WTC11 (cell line): ENCODE results near the gene DCUN1D5. TPM values are rescaled to one million over a fixed set of nuclear protein-coding genes. Genes with fewer than 3 reads are reported as not detected.
A peak's percentile ranks its signal among the peaks of the same experiment; 100 is the strongest.

ENCODE experiments used
- ATAC-seq: fragments of 200-7000 bp; cut with Tn5 transposase; 2 replicates; pipeline ENCODE4 v1.10.0; 2021; ENCODE audit warnings: mild to moderate bottlenecking, moderate library complexity
- CTCF ChIA-PET: fragments of 300-600 bp; sonication (Branson Sonifier 250); formaldehyde crosslinking; loops from one replicate; lab custom pipeline; 2021; ENCODE audit warnings: antibody characterized with exemption; lab: Charles Lee
- POLR2A ChIA-PET: fragments of 350-600 bp; sonication (Branson Sonifier 250); formaldehyde crosslinking; loops from one replicate; lab custom pipeline; 2021; ENCODE audit warnings: antibody characterized with exemption; lab: Charles Lee
- DNase-seq: peaks from one replicate; pipeline ENCODE4 v3.0.0; 2021; ENCODE audit warnings: low spot score
- H3K27ac Mint-ChIP-seq: 2 replicates; pipeline ENCODE4 v1.8.0; 2021; ENCODE audit warnings: mixed read lengths
- H3K27me3 Mint-ChIP-seq: 2 replicates; pipeline ENCODE4 v1.8.0; 2021; ENCODE audit warnings: low read depth, mild to moderate bottlenecking, moderate library complexity, mixed read lengths
- H3K36me3 Mint-ChIP-seq: 2 replicates; pipeline ENCODE4 v1.8.0; 2021; ENCODE audit warnings: mixed read lengths
- H3K4me1 Mint-ChIP-seq: 2 replicates; pipeline ENCODE4 v1.8.0; 2022; ENCODE audit warnings: mixed read lengths
- H3K4me3 Mint-ChIP-seq: 2 replicates; pipeline ENCODE4 v1.8.0; 2021; ENCODE audit warnings: mild to moderate bottlenecking, moderate library complexity, mixed read lengths
- H3K9me3 Mint-ChIP-seq: 2 replicates; pipeline ENCODE4 v1.8.0; 2021; ENCODE audit warnings: mixed read lengths
- ATF1 ChIP-seq: sonication (generic); formaldehyde crosslinking; IDR thresholded peaks from 2 replicates; pipeline ENCODE4 v1.8.1; 2023; ENCODE audit warnings: mild to moderate bottlenecking, moderate library complexity, missing genetic modification reagents
- CBFB ChIP-seq: sonication (generic); formaldehyde crosslinking; IDR thresholded peaks from 2 replicates; pipeline ENCODE4 v1.8.1; 2022; ENCODE audit warnings: mild to moderate bottlenecking, low read depth, missing genetic modification reagents
- ELF4 ChIP-seq: sonication (generic); formaldehyde crosslinking; IDR thresholded peaks from 2 replicates; pipeline ENCODE4 v1.8.1; 2022; ENCODE audit warnings: low read depth, mild to moderate bottlenecking, moderate library complexity, missing genetic modification reagents
- ETV6 ChIP-seq: sonication (generic); formaldehyde crosslinking; IDR thresholded peaks from 2 replicates; pipeline ENCODE4 v1.8.1; 2022; ENCODE audit warnings: mild to moderate bottlenecking, missing genetic modification reagents
- JAZF1 ChIP-seq: fragments of 250-450 bp; sonication (Bioruptor Pico); IDR thresholded peaks from 2 replicates; pipeline ENCODE4 v1.9.0; 2021; ENCODE audit warnings: moderate library complexity, mild to moderate bottlenecking, inconsistent platforms
- MXD4 ChIP-seq: fragments of 250-450 bp; sonication (Bioruptor Pico); IDR thresholded peaks from 2 replicates; pipeline ENCODE4 v1.8.0; 2021; ENCODE audit warnings: mild to moderate bottlenecking, moderate library complexity, borderline replicate concordance
- NFATC4 ChIP-seq: fragments of 250-450 bp; sonication (Bioruptor Pico); IDR thresholded peaks from 2 replicates; pipeline ENCODE4 v1.9.0; 2021; ENCODE audit warnings: mild to moderate bottlenecking
- NFE2L1 ChIP-seq: sonication (generic); formaldehyde crosslinking; IDR thresholded peaks from 2 replicates; pipeline ENCODE4 v1.8.1; 2023; ENCODE audit warnings: missing genetic modification reagents
- SMAD4 ChIP-seq: sonication (generic); formaldehyde crosslinking; IDR thresholded peaks from 2 replicates; pipeline ENCODE4 v1.8.0; 2022; ENCODE audit warnings: mild to moderate bottlenecking, missing genetic modification reagents
- total RNA-seq: library from RNA; stranded (reverse); gene quantifications from 3 replicates; pipeline ENCODE4 v1.2.3, GENCODE V29; 2021
- TF ChIP-seq, protein P1 (sequence below): sonication (generic); formaldehyde crosslinking; IDR thresholded peaks from 2 replicates; pipeline ENCODE4 v1.8.1; 2023; ENCODE audit warnings: mild to moderate bottlenecking, missing genetic modification reagents, moderate library complexity
- TF ChIP-seq, protein P2 (sequence below): sonication (generic); formaldehyde crosslinking; IDR thresholded peaks from 2 replicates; pipeline ENCODE4 v1.8.1; 2022; ENCODE audit warnings: mild to moderate bottlenecking, moderate library complexity, missing genetic modification reagents
- TF ChIP-seq, protein P3 (sequence below): sonication (generic); formaldehyde crosslinking; IDR thresholded peaks from 2 replicates; pipeline ENCODE4 v1.8.0; 2022; ENCODE audit warnings: mild to moderate bottlenecking, missing genetic modification reagents
- TF ChIP-seq, protein P4 (sequence below): fragments of 250-450 bp; sonication (Bioruptor Pico); conservative IDR thresholded peaks from 2 replicates; pipeline ENCODE4 v1.9.0; 2021; ENCODE audit warnings: mild to moderate bottlenecking
- TF ChIP-seq, protein P5 (sequence below): fragments of 250-450 bp; sonication (Bioruptor Pico); IDR thresholded peaks from 2 replicates; pipeline ENCODE4 v2.1.2; 2022; ENCODE audit warnings: mild to moderate bottlenecking, moderate library complexity
- TF ChIP-seq, protein P6 (sequence below): sonication (generic); formaldehyde crosslinking; IDR thresholded peaks from 2 replicates; pipeline ENCODE4 v1.8.0; 2022; ENCODE audit warnings: mild to moderate bottlenecking, missing genetic modification reagents
- TF ChIP-seq, protein P7 (sequence below): sonication (generic); formaldehyde crosslinking; IDR thresholded peaks from 2 replicates; pipeline ENCODE4 v1.8.0; 2022; ENCODE audit warnings: mild to moderate bottlenecking, missing genetic modification reagents
- TF ChIP-seq, protein P8 (sequence below): fragments of 250-450 bp; sonication (Bioruptor Pico); IDR thresholded peaks from 2 replicates; pipeline ENCODE4 v1.9.0; 2021; ENCODE audit warnings: mild to moderate bottlenecking
- TF ChIP-seq, protein P9 (sequence below): sonication (generic); formaldehyde crosslinking; conservative IDR thresholded peaks from 2 replicates; pipeline ENCODE4 v1.8.1; 2022; ENCODE audit warnings: mild to moderate bottlenecking, missing genetic modification reagents

The DCUN1D5 gene
- total RNA-seq, 1 experiment from 2014 or later, result 98.2 TPM

DNA sequence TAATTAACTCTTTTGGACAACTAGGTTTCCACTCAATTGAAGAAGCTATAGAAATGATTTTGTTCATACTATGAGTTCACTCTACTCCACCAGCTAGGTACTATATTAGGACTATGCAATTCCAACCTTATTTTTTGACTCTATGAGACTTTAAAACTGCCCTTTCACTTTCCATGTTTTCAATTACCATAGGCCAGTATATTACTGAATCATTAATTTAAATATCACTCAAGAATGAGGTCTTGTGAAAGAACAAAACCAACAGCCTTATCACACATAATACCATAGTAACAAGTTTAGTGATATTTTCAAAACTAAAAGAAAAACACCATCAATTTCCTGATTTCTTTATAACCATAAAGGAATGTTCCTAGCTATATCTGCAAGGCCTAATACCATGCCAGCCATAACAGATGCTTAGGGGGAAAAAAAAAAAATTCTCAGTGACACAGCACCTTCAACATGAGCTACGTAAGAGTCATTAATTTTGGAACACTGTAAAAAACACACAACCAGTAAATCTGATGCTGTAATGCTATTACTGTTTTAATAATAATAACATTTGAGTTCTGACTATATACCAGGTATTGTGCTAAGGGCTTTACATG, 6.1 kb downstream of the DCUN1D5 start:
- Mint-ChIP-seq H3K27ac (peak overlapping the region; percentile 17; the same call in 1 of the 2 replicates), H3K36me3 (peaks cover 43% of the 10 kb centered on the region), H3K4me1 (peaks cover 13% of the 10 kb centered on the region), H3K9me3 (no peaks in the 10 kb centered on the region), H3K4me3 (no peak overlapping the region), H3K27me3 (no peaks in the 10 kb centered on the region)
- ATAC-seq, result no peak
- ChIA-PET POLR2A (no interaction called here), CTCF (interaction anchor here (0.8 kb wide), 1 partner anchor 255 kb away, joined by 3 read pairs; no protein-coding TSS in a partner anchor)
- TF ChIP-seq, protein P1, sequence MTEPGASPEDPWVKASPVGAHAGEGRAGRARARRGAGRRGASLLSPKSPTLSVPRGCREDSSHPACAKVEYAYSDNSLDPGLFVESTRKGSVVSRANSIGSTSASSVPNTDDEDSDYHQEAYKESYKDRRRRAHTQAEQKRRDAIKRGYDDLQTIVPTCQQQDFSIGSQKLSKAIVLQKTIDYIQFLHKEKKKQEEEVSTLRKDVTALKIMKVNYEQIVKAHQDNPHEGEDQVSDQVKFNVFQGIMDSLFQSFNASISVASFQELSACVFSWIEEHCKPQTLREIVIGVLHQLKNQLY (CRISPR knock-in tag), result no peak
- TF ChIP-seq, protein P2, sequence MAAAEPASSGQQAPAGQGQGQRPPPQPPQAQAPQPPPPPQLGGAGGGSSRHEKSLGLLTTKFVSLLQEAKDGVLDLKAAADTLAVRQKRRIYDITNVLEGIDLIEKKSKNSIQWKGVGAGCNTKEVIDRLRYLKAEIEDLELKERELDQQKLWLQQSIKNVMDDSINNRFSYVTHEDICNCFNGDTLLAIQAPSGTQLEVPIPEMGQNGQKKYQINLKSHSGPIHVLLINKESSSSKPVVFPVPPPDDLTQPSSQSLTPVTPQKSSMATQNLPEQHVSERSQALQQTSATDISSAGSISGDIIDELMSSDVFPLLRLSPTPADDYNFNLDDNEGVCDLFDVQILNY (CRISPR knock-in tag), result no peak
- TF ChIP-seq, protein P3, sequence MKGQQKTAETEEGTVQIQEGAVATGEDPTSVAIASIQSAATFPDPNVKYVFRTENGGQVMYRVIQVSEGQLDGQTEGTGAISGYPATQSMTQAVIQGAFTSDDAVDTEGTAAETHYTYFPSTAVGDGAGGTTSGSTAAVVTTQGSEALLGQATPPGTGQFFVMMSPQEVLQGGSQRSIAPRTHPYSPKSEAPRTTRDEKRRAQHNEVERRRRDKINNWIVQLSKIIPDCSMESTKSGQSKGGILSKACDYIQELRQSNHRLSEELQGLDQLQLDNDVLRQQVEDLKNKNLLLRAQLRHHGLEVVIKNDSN (CRISPR knock-in tag), result no peak
- TF ChIP-seq JAZF1 (CRISPR knock-in tag), result no peak
- no peak for DNase-seq

DNA sequence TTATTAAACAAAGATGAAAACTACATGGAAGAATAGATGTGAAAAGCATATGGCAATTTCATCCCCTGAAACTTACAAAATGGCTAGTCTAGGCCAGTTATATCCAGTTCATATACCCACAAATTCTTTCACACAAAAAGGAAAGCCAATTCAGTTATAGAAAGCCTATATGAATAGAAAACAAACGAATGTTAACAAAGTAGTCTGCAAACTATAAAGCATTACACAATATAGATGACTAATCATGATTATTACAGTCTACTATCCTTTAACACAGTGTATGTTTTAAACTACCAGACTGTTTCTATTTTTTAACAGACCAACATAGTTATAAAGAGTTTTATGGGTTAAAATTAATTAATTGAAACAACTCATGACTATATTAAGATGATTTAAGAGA, 12.1 kb downstream of the DCUN1D5 start:
- ATAC-seq, result no peak
- no peak overlapping the region for H3K4me3 Mint-ChIP-seq
- no peaks in the 10 kb centered on the region for H3K27me3 Mint-ChIP-seq
- H3K27ac Mint-ChIP-seq, result no peak overlapping the region
- POLR2A ChIA-PET, result interaction anchor here (0.6 kb wide), 1 partner anchor 144 kb away, joined by 3 read pairs; no protein-coding TSS in a partner anchor
- no peaks in the 10 kb centered on the region for H3K4me1 Mint-ChIP-seq
- H3K36me3 Mint-ChIP-seq, result peaks cover 64% of the 10 kb centered on the region
- no peaks in the 10 kb centered on the region for H3K9me3 Mint-ChIP-seq
- CTCF ChIA-PET, result no interaction called here
- DNase-seq, result no peak
- no peak for TF ChIP-seq MXD4 (CRISPR knock-in tag)
- TF ChIP-seq, protein P4, sequence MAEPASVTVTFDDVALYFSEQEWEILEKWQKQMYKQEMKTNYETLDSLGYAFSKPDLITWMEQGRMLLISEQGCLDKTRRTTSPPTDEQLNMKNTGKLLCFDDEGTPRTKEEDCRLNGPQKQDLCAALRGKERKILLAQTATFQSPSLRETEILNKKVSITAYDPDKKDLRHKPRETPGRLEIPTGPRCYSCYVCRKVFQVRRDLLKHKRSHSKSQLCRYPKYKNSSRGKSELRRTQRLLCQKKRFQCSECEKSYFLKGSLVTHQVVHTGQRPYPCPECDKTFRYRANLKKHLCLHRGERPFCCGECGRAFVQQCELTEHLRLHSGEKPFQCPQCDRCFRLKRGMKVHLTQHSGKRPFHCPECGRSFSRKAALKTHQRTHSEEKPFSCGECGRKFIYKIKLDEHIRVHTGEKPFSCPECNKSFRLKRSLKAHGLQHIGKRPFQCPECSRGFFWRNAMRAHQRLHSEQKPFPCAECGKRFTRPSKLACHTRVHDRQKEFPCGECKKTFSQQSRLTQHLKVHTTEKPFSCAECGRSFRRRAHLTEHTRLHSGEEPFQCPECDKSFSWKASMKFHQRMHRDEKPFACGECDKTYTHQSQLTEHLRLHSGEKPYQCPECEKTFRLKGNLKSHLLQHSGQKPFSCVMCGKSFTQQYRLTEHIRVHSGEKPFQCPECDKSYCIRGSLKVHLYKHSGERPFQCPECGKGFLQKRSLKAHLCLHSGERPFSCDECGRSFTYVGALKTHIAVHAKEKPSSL (CRISPR knock-in tag), result no peak
- TF ChIP-seq, protein P5, sequence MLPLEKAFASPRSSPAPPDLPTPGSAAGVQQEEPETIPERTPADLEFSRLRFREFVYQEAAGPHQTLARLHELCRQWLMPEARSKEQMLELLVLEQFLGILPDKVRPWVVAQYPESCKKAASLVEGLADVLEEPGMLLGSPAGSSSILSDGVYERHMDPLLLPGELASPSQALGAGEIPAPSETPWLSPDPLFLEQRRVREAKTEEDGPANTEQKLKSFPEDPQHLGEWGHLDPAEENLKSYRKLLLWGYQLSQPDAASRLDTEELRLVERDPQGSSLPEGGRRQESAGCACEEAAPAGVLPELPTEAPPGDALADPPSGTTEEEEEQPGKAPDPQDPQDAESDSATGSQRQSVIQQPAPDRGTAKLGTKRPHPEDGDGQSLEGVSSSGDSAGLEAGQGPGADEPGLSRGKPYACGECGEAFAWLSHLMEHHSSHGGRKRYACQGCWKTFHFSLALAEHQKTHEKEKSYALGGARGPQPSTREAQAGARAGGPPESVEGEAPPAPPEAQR (CRISPR knock-in tag), result no peak
- no peak for TF ChIP-seq ATF1 (CRISPR knock-in tag)
- TF ChIP-seq, protein P6, sequence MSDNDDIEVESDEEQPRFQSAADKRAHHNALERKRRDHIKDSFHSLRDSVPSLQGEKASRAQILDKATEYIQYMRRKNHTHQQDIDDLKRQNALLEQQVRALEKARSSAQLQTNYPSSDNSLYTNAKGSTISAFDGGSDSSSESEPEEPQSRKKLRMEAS, result no peak
- no peak for TF ChIP-seq NFE2L1 (CRISPR knock-in tag)
- TF ChIP-seq SMAD4 (CRISPR knock-in tag), result no peak
- TF ChIP-seq NFATC4 (CRISPR knock-in tag), result no peak
- TF ChIP-seq, protein P7, sequence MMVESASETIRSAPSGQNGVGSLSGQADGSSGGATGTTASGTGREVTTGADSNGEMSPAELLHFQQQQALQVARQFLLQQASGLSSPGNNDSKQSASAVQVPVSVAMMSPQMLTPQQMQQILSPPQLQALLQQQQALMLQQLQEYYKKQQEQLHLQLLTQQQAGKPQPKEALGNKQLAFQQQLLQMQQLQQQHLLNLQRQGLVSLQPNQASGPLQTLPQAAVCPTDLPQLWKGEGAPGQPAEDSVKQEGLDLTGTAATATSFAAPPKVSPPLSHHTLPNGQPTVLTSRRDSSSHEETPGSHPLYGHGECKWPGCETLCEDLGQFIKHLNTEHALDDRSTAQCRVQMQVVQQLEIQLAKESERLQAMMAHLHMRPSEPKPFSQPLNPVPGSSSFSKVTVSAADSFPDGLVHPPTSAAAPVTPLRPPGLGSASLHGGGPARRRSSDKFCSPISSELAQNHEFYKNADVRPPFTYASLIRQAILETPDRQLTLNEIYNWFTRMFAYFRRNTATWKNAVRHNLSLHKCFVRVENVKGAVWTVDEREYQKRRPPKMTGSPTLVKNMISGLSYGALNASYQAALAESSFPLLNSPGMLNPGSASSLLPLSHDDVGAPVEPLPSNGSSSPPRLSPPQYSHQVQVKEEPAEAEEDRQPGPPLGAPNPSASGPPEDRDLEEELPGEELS, result no peak
- no peak for TF ChIP-seq ELF4 (CRISPR knock-in tag)
- no peak for TF ChIP-seq ETV6 (CRISPR knock-in tag)
- TF ChIP-seq, protein P3 (CRISPR knock-in tag), result no peak
- TF ChIP-seq, protein P8, sequence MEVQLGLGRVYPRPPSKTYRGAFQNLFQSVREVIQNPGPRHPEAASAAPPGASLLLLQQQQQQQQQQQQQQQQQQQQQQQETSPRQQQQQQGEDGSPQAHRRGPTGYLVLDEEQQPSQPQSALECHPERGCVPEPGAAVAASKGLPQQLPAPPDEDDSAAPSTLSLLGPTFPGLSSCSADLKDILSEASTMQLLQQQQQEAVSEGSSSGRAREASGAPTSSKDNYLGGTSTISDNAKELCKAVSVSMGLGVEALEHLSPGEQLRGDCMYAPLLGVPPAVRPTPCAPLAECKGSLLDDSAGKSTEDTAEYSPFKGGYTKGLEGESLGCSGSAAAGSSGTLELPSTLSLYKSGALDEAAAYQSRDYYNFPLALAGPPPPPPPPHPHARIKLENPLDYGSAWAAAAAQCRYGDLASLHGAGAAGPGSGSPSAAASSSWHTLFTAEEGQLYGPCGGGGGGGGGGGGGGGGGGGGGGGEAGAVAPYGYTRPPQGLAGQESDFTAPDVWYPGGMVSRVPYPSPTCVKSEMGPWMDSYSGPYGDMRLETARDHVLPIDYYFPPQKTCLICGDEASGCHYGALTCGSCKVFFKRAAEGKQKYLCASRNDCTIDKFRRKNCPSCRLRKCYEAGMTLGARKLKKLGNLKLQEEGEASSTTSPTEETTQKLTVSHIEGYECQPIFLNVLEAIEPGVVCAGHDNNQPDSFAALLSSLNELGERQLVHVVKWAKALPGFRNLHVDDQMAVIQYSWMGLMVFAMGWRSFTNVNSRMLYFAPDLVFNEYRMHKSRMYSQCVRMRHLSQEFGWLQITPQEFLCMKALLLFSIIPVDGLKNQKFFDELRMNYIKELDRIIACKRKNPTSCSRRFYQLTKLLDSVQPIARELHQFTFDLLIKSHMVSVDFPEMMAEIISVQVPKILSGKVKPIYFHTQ (CRISPR knock-in tag), result no peak
- TF ChIP-seq, protein P9, sequence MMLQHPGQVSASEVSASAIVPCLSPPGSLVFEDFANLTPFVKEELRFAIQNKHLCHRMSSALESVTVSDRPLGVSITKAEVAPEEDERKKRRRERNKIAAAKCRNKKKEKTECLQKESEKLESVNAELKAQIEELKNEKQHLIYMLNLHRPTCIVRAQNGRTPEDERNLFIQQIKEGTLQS, result no peak
- no peak for TF ChIP-seq CBFB (CRISPR knock-in tag)
